WTC11 (cell line): Measurements from ENCODE around the gene BLTP1.

Experiments used
- E2F5 ChIP-seq: sonication (generic); formaldehyde crosslinking; IDR thresholded peaks from 2 replicates; pipeline ENCODE4 v1.8.1; 2022; ENCODE audit warnings: mild to moderate bottlenecking, moderate library complexity, missing genetic modification reagents
- JUN ChIP-seq: sonication (generic); formaldehyde crosslinking; IDR thresholded peaks from 2 replicates; pipeline ENCODE4 v1.8.0; 2023; ENCODE audit warnings: mild to moderate bottlenecking, missing genetic modification reagents
- ZNF219 ChIP-seq: sonication (generic); formaldehyde crosslinking; IDR thresholded peaks from 2 replicates; pipeline ENCODE4 v1.8.0; 2023; ENCODE audit warnings: missing genetic modification reagents, mild to moderate bottlenecking, borderline replicate concordance
- TF ChIP-seq, protein P1 (sequence below): fragments of 200-600 bp; IDR thresholded peaks from 2 replicates; pipeline ENCODE4 v1.8.0; 2022; ENCODE audit warnings: antibody characterized with exemption
- TF ChIP-seq, protein P2 (sequence below): sonication (generic); formaldehyde crosslinking; IDR thresholded peaks from 2 replicates; pipeline ENCODE4 v1.8.1; 2022; ENCODE audit warnings: low read depth, mild to moderate bottlenecking, moderate library complexity, missing genetic modification reagents, borderline replicate concordance

DNA sequence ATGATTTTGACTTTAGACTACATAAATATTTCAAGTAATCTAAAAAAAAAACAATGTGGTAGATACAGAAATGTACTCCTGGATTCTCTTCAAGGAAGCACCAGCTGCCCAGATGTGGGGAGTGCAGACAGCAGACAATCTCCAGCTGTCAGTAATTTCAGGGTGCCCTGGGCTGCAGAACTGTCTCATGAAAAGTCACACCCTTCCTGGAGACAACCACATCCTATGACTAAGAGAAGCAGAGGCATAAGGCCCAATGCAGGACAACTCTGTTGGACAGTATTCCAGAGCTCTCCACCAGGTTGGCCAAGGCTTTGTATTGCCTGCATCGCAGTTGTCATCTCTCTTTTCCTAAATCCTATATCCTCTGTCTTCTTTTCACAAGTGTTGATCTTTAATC is 34.4 kb upstream of the BLTP1 start:
- TF ChIP-seq, protein P1, sequence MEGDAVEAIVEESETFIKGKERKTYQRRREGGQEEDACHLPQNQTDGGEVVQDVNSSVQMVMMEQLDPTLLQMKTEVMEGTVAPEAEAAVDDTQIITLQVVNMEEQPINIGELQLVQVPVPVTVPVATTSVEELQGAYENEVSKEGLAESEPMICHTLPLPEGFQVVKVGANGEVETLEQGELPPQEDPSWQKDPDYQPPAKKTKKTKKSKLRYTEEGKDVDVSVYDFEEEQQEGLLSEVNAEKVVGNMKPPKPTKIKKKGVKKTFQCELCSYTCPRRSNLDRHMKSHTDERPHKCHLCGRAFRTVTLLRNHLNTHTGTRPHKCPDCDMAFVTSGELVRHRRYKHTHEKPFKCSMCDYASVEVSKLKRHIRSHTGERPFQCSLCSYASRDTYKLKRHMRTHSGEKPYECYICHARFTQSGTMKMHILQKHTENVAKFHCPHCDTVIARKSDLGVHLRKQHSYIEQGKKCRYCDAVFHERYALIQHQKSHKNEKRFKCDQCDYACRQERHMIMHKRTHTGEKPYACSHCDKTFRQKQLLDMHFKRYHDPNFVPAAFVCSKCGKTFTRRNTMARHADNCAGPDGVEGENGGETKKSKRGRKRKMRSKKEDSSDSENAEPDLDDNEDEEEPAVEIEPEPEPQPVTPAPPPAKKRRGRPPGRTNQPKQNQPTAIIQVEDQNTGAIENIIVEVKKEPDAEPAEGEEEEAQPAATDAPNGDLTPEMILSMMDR = no peak
- no peak for TF ChIP-seq E2F5
- TF ChIP-seq, protein P2, sequence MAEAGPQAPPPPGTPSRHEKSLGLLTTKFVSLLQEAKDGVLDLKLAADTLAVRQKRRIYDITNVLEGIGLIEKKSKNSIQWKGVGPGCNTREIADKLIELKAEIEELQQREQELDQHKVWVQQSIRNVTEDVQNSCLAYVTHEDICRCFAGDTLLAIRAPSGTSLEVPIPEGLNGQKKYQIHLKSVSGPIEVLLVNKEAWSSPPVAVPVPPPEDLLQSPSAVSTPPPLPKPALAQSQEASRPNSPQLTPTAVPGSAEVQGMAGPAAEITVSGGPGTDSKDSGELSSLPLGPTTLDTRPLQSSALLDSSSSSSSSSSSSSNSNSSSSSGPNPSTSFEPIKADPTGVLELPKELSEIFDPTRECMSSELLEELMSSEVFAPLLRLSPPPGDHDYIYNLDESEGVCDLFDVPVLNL (CRISPR knock-in tag) = no peak
- TF ChIP-seq JUN (CRISPR knock-in tag) = no peak
- TF ChIP-seq ZNF219 (CRISPR knock-in tag) = no peak
